ENCODE measurements around the gene CHIT1.

- TF ChIP-seq CTCF (IDR thresholded peaks at IDR 0.05 in 8 of 11, conservative IDR thresholded peaks at IDR 0.05 in 3 of 11) = no peak
- no peak for TF ChIP-seq POLR2AphosphoS5 (IDR thresholded peaks at IDR 0.05)
- TF ChIP-seq POLR2A (IDR thresholded peaks at IDR 0.05) = no peak
These were observed 41.0 kb upstream of the CHIT1 start for GRCh38 chr1:203270448-203270847.
